ENCODE data around the gene FOXO1.

GRCh38 chr13:40626977-40627376 is 39.5 kb downstream of the FOXO1 start:
- TF ChIP-seq CTCF (IDR thresholded peaks at IDR 0.05) (no peak), POLR2A (IDR thresholded peaks at IDR 0.05) (no peak)
